Vagina (tissue), 2 donors: Measurements from ENCODE around the gene ALKBH8.

Experiments
- CTCF ChIP-seq, 3 experiments: fragments of 450-650 bp in 2 of 3; fragments of 200-600 bp in 1 of 3; sonication (generic) in 1 of 3; IDR thresholded peaks; one replicate each; pipeline ENCODE4 v1.5.1; 2017 to 2019; ENCODE audit warnings: antibody characterized with exemption in 3 of 3, mild to moderate bottlenecking in 2 of 3, moderate library complexity in 2 of 3
- POLR2A ChIP-seq, 2 donors: fragments of 450-650 bp; IDR thresholded peaks; one replicate each; pipeline ENCODE4 v1.6.1; 2017; ENCODE audit warnings: antibody characterized with exemption in 2 of 2, mild to moderate bottlenecking in 2 of 2, moderate library complexity in 2 of 2
- POLR2AphosphoS5 ChIP-seq, 2 donors: sonication (generic); formaldehyde crosslinking; IDR thresholded peaks; one replicate each; pipeline ENCODE4 v1.9.0; 2017; ENCODE audit warnings: antibody characterized with exemption in 2 of 2, mild to moderate bottlenecking in 2 of 2, low read depth in 1 of 2; ENCODE audit not compliant: insufficient read depth in 1 of 2

- TF ChIP-seq CTCF (IDR thresholded peaks at IDR 0.05) (no peak), POLR2AphosphoS5 (IDR thresholded peaks at IDR 0.05; ENCODE audit: insufficient read depth in 1 of 2, low read depth in 1 of 2) (no peak), POLR2A (IDR thresholded peaks at IDR 0.05) (no peak)
Measured at GRCh38 chr11:107577346-107577711, 11.8 kb upstream of the ALKBH8 start.
